ENCODE data around the gene FAM98A. TPM values are rescaled to one million over a fixed set of nuclear protein-coding genes. Genes with fewer than 3 reads are reported as not detected.

Gene FAM98A
- total and polyA plus RNA-seq, 2 donors from 2014 or later: 31.3 to 41.2 TPM

GRCh38 chr2:33628031-33628827 is 29.1 kb upstream of the FAM98A start:
- Histone ChIP-seq H3K36me3 (ENCODE audit: control insufficient read depth in 2 of 3, insufficient read depth in 3 of 3, low read length in 3 of 3) (no peaks in the 10 kb centered on the region), H3K9me3 (ENCODE audit: control insufficient read depth in 2 of 3, insufficient read depth in 1 of 3, low read length in 3 of 3) (no peaks in the 10 kb centered on the region), H3K9ac (ENCODE audit: low read length in 3 of 3) (no peak overlapping the region), H3K27me3 (ENCODE audit: control insufficient read depth, insufficient read depth, low read length) (no peaks in the 10 kb centered on the region), H3K27ac (ENCODE audit: low read depth in 2 of 2, low read length in 2 of 2) (no peak overlapping the region), H3K4me1 (ENCODE audit: control insufficient read depth in 2 of 3, insufficient read depth in 2 of 3, low read depth in 1 of 3, low read length in 3 of 3) (no peaks in the 10 kb centered on the region), H3K4me3 (ENCODE audit: low read length in 3 of 3) (no peak overlapping the region)
- FAIRE-seq (no peak), DNase-seq (no peak)
- intact Hi-C loops (cut with DNase I): no loop called here
- TF ChIP-seq CTCF (IDR thresholded peaks at IDR 0.05; ENCODE audit: borderline replicate concordance, extremely low read depth, insufficient read depth): no peak

GRCh38 chr2:33619028-33619427 is 19.9 kb upstream of the FAM98A start:
- DNase-seq: no peak
- H3K27me3 ChIP-seq (ENCODE audit: control insufficient read depth, insufficient read depth, low read length): no peaks in the 10 kb centered on the region
- intact Hi-C loops (cut with DNase I): no loop called here
- no peak for FAIRE-seq
- no peak overlapping the region for H3K27ac ChIP-seq (ENCODE audit: low read depth in 2 of 2, low read length in 2 of 2)
- H3K9ac ChIP-seq (ENCODE audit: low read length in 3 of 3): no peak overlapping the region
- no peak for TF ChIP-seq CTCF (IDR thresholded peaks at IDR 0.05; ENCODE audit: borderline replicate concordance, extremely low read depth, insufficient read depth)
- H3K4me1 ChIP-seq (ENCODE audit: control insufficient read depth in 2 of 3, insufficient read depth in 2 of 3, low read depth in 1 of 3, low read length in 3 of 3): peaks cover 0 to 10% (median 0%) of the 10 kb centered on the region in 3 donors
- no peaks in the 10 kb centered on the region for H3K36me3 ChIP-seq (ENCODE audit: control insufficient read depth in 2 of 3, insufficient read depth in 3 of 3, low read length in 3 of 3)
- peaks cover 0 to 7% (median 0%) of the 10 kb centered on the region in 3 donors for H3K9me3 ChIP-seq (ENCODE audit: control insufficient read depth in 2 of 3, insufficient read depth in 1 of 3, low read length in 3 of 3)
- H3K4me3 ChIP-seq (ENCODE audit: low read length in 3 of 3): no peak overlapping the region

GRCh38 chr2:33617989-33618388 is 18.9 kb upstream of the FAM98A start:
- TF ChIP-seq CTCF (IDR thresholded peaks at IDR 0.05; ENCODE audit: borderline replicate concordance, extremely low read depth, insufficient read depth): no peak
- Histone ChIP-seq H3K9ac (ENCODE audit: low read length in 3 of 3) (no peak overlapping the region), H3K4me1 (ENCODE audit: control insufficient read depth in 2 of 3, insufficient read depth in 2 of 3, low read depth in 1 of 3, low read length in 3 of 3) (peaks cover 0 to 10% (median 0%) of the 10 kb centered on the region in 3 donors), H3K27ac (ENCODE audit: low read depth in 2 of 2, low read length in 2 of 2) (peak overlapping the region in 1 of 2 donors; percentile 9), H3K9me3 (ENCODE audit: control insufficient read depth in 2 of 3, insufficient read depth in 1 of 3, low read length in 3 of 3) (peaks cover 0 to 7% (median 0%) of the 10 kb centered on the region in 3 donors), H3K27me3 (ENCODE audit: control insufficient read depth, insufficient read depth, low read length) (no peaks in the 10 kb centered on the region), H3K4me3 (ENCODE audit: low read length in 3 of 3) (no peak overlapping the region), H3K36me3 (ENCODE audit: control insufficient read depth in 2 of 3, insufficient read depth in 3 of 3, low read length in 3 of 3) (no peaks in the 10 kb centered on the region)
- FAIRE-seq (no peak), DNase-seq (peak in 1 of 5 donors; percentile 28)
- intact Hi-C loops (cut with DNase I): no loop called here
